H1 (cell line): ENCODE measurements around the gene EGFR. TPM values are rescaled to one million over a fixed set of nuclear protein-coding genes. Genes with fewer than 3 reads are reported as not detected.

ENCODE experiments used
- CTCF ChIA-PET: fragments of 300-600 bp; sonication (Branson Sonifier 250); formaldehyde crosslinking; loops from one replicate; lab custom pipeline; 2021; ENCODE audit not compliant: partially characterized antibody; lab: Charles Lee
- POLR2A ChIA-PET: fragments of 300-600 bp; sonication (Branson Sonifier 250); formaldehyde crosslinking; loops from one replicate; lab custom pipeline; 2021; ENCODE audit warnings: inconsistent platforms; ENCODE audit not compliant: partially characterized antibody; lab: Charles Lee
- DNase-seq, 2 experiments: peaks; one replicate each; pipeline versions ENCODE4 v3.0.0 to v3.0.0-alpha.2; 2010 to 2022; ENCODE audit warnings: low spot score in 2 of 2, low read depth in 1 of 2, mixed read lengths in 1 of 2
- FAIRE-seq: peaks from 2 replicates; lab custom pipeline; 2011; peaks lifted over from hg19 to GRCh38; lab: Jason Lieb, UNC
- H2AFZ ChIP-seq: 2 replicates; pipeline ENCODE4 v1.8.1; 2012; ENCODE audit warnings: low read length, inconsistent platforms
- H2AK5ac ChIP-seq: 2 replicates; pipeline ENCODE4 v1.6.1; 2013; ENCODE audit warnings: low read depth, low read length
- H2BK120ac ChIP-seq: replicated peaks from 2 replicates; pipeline ENCODE3; 2013; ENCODE audit warnings: low read depth, low read length, inconsistent platforms
- H2BK12ac ChIP-seq: 2 replicates; pipeline ENCODE4 v1.6.1; 2013; ENCODE audit warnings: low read depth, low read length
- H2BK15ac ChIP-seq: 2 replicates; pipeline ENCODE4 v1.6.1; 2013; ENCODE audit warnings: low read length
- H2BK20ac ChIP-seq: 2 replicates; pipeline ENCODE4 v1.6.1; 2013; ENCODE audit warnings: low read length
- H2BK5ac ChIP-seq: 2 replicates; pipeline ENCODE4 v1.6.1; 2013; ENCODE audit warnings: low read depth, low read length
- H3K14ac ChIP-seq: 2 replicates; pipeline ENCODE4 v1.6.1; 2013; ENCODE audit warnings: inconsistent platforms; ENCODE audit not compliant: insufficient read length
- H3K18ac ChIP-seq: 2 replicates; pipeline ENCODE4 v1.6.1; 2013; ENCODE audit warnings: low read length; ENCODE audit errors: extremely low read depth
- H3K23ac ChIP-seq: 2 replicates; pipeline ENCODE4 v1.6.1; 2013; ENCODE audit warnings: inconsistent platforms; ENCODE audit not compliant: insufficient read length
- H3K23me2 ChIP-seq: 2 replicates; pipeline ENCODE4 v1.6.1; 2013; ENCODE audit warnings: low read depth, low read length
- H3K27ac ChIP-seq: 2 replicates; pipeline ENCODE4 v1.6.1; 2011; ENCODE audit warnings: low read depth, low read length, inconsistent platforms
- H3K27me3 ChIP-seq, 4 experiments: replicated peaks in 1 of 4; 1 replicate in 1 of 4; 2 replicates in 3 of 4; pipeline versions ENCODE4 v1.6.1 to v1.8.1; 2011 to 2013; ENCODE audit warnings: low read length in 3 of 4, mild to moderate bottlenecking in 3 of 4, inconsistent platforms in 2 of 4, mixed read lengths in 2 of 4, moderate library complexity in 1 of 4; ENCODE audit not compliant: control insufficient read depth in 3 of 4, insufficient read depth in 3 of 4; ENCODE audit errors: extremely low read depth in 1 of 4
- H3K36me3 ChIP-seq, 4 experiments: 2 replicates each; pipeline versions ENCODE4 v1.6.1 to v1.8.1; 2011 to 2013; ENCODE audit warnings: mild to moderate bottlenecking in 4 of 4, low read length in 3 of 4, moderate library complexity in 2 of 4, control low read depth in 1 of 4, inconsistent platforms in 1 of 4; ENCODE audit not compliant: insufficient read depth in 4 of 4, control insufficient read depth in 2 of 4
- H3K4ac ChIP-seq: replicated peaks from 2 replicates; pipeline ENCODE3; 2013; ENCODE audit warnings: low read length, low read depth, mixed read lengths, inconsistent platforms; ENCODE audit not compliant: insufficient read length
- H3K4me1 ChIP-seq, 4 experiments: replicated peaks in 1 of 4; 1 replicate in 1 of 4; 2 replicates in 3 of 4; pipeline versions ENCODE4 v1.6.1 to v1.8.1; 2011 to 2013; ENCODE audit warnings: low read length in 3 of 4, inconsistent platforms in 2 of 4, mixed read lengths in 1 of 4; ENCODE audit not compliant: insufficient read depth in 4 of 4, control insufficient read depth in 3 of 4
- H3K4me2 ChIP-seq, 2 experiments: 2 replicates each; pipeline versions ENCODE4 v1.6.1 to v1.8.1; 2011 to 2013; ENCODE audit warnings: low read depth in 2 of 2, low read length in 2 of 2, control low read depth in 1 of 2, inconsistent platforms in 1 of 2, mild to moderate bottlenecking in 1 of 2; ENCODE audit not compliant: insufficient read depth in 1 of 2
- H3K4me3 ChIP-seq, 4 experiments: fragments of 200-600, 300-600 bp in 1 of 4; sonication (generic), shearing (Covaris generic), sonication (Bioruptor Twin) in 1 of 4; 2 replicates each; pipeline versions ENCODE4 v1.5.1 to v1.8.1; 2011 to 2016; ENCODE audit warnings: low read length in 4 of 4, low read depth in 3 of 4, control low read depth in 2 of 4, inconsistent platforms in 2 of 4, mild to moderate bottlenecking in 2 of 4, mixed read lengths in 1 of 4, moderate library complexity in 1 of 4; ENCODE audit not compliant: insufficient read depth in 2 of 4; ENCODE audit errors: extremely low read depth in 1 of 4
- H3K56ac ChIP-seq: replicated peaks from 2 replicates; pipeline ENCODE3; 2013; ENCODE audit warnings: low read depth, mild to moderate bottlenecking, mixed read lengths, low read length, inconsistent platforms; ENCODE audit not compliant: insufficient read length
- H3K79me1 ChIP-seq: 2 replicates; pipeline ENCODE4 v1.6.1; 2013; ENCODE audit warnings: low read depth, low read length, control low read depth
- H3K79me2 ChIP-seq, 2 experiments: 2 replicates each; pipeline versions ENCODE4 v1.6.1 to v1.8.1; 2012 to 2013; ENCODE audit warnings: low read length in 2 of 2, mild to moderate bottlenecking in 2 of 2, inconsistent platforms in 1 of 2; ENCODE audit not compliant: insufficient read depth in 2 of 2, control insufficient read depth in 1 of 2
- H3K9ac ChIP-seq, 4 experiments: replicated peaks in 1 of 4; 1 replicate in 1 of 4; 2 replicates in 3 of 4; pipeline versions ENCODE4 v1.6.1 to v1.8.1; 2011 to 2013; ENCODE audit warnings: low read depth in 3 of 4, low read length in 3 of 4, control low read depth in 2 of 4, mild to moderate bottlenecking in 2 of 4, moderate library complexity in 2 of 4, inconsistent platforms in 1 of 4; ENCODE audit errors: extremely low read depth in 1 of 4
- H3K9me3 ChIP-seq, 2 experiments: 2 replicates each; pipeline versions ENCODE4 v1.6.1 to v1.8.1; 2012 to 2013; ENCODE audit warnings: mild to moderate bottlenecking in 2 of 2, moderate library complexity in 2 of 2, control low read depth in 1 of 2, inconsistent platforms in 1 of 2, low read depth in 1 of 2, low read length in 1 of 2, mixed read lengths in 1 of 2; ENCODE audit not compliant: insufficient read depth in 2 of 2
- H4K20me1 ChIP-seq, 2 experiments: replicated peaks in 1 of 2; 2 replicates each; pipeline versions ENCODE3 to v1.8.1; 2011 to 2013; ENCODE audit warnings: inconsistent platforms in 2 of 2, low read length in 2 of 2, mild to moderate bottlenecking in 1 of 2; ENCODE audit not compliant: insufficient read depth in 2 of 2, control insufficient read depth in 1 of 2
- H4K5ac ChIP-seq: 2 replicates; pipeline ENCODE4 v1.6.1; 2013; ENCODE audit warnings: low read length, low read depth, mixed read lengths, inconsistent platforms; ENCODE audit not compliant: insufficient read length
- H4K8ac ChIP-seq: 2 replicates; pipeline ENCODE4 v1.8.0; 2013; ENCODE audit warnings: mild to moderate bottlenecking, moderate library complexity, low read length, inconsistent platforms; ENCODE audit not compliant: insufficient read depth; ENCODE audit errors: extremely low read depth
- H4K91ac ChIP-seq: replicated peaks from 2 replicates; pipeline ENCODE3; 2013; ENCODE audit warnings: low read length, mixed read lengths, inconsistent platforms; ENCODE audit not compliant: insufficient read length
- BACH1 ChIP-seq: IDR thresholded peaks from 2 replicates; pipeline ENCODE4 v1.6.1; 2012; ENCODE audit warnings: low read length, improper control_type of control experiment
- CHD1 ChIP-seq: IDR thresholded peaks from 2 replicates; pipeline ENCODE4 v1.6.1; 2012; ENCODE audit warnings: low read depth, low read length, improper control_type of control experiment
- CREB1 ChIP-seq: IDR thresholded peaks from 2 replicates; pipeline ENCODE4 v1.6.1; 2012; ENCODE audit warnings: inconsistent platforms
- GABPA ChIP-seq: IDR thresholded peaks from 2 replicates; pipeline ENCODE4 v1.6.1; 2011; ENCODE audit warnings: mild to moderate bottlenecking, low read length, moderate library complexity, borderline replicate concordance; ENCODE audit not compliant: insufficient read depth
- JUN ChIP-seq: IDR thresholded peaks from 2 replicates; pipeline ENCODE4 v1.6.1; 2011; ENCODE audit warnings: low read depth, mild to moderate bottlenecking, improper control_type of control experiment, low read length
- KDM1A ChIP-seq: fragments of 200-600, 300-600 bp; sonication (generic); IDR thresholded peaks from 2 replicates; pipeline ENCODE4 v1.7.1; 2016; ENCODE audit warnings: mild to moderate bottlenecking, low read length, borderline replicate concordance
- KDM4A ChIP-seq: IDR thresholded peaks from one replicate; pipeline ENCODE4 v1.7.1; 2012; ENCODE audit warnings: low read depth, mild to moderate bottlenecking, moderate library complexity, low read length, inconsistent platforms; ENCODE audit not compliant: severe bottlenecking
- NANOG ChIP-seq: IDR thresholded peaks from 2 replicates; pipeline ENCODE4 v1.6.1; 2011; ENCODE audit warnings: low read length, low read depth, mild to moderate bottlenecking, inconsistent platforms; ENCODE audit not compliant: insufficient read depth, poor library complexity, severe bottlenecking
- SUZ12 ChIP-seq: fragments of 200-600 bp; sonication (generic); IDR thresholded peaks from 2 replicates; pipeline ENCODE4 v1.6.1; 2012; ENCODE audit warnings: mild to moderate bottlenecking, inconsistent platforms, low read length, moderate library complexity, mixed read lengths
- TAF7 ChIP-seq: optimal IDR thresholded peaks from 2 replicates; pipeline ENCODE3; 2011; ENCODE audit warnings: low read depth, mild to moderate bottlenecking, inconsistent platforms, low read length, moderate library complexity, borderline replicate concordance
- WGBS, 2 experiments: shearing (Covaris generic) in 1 of 2; methylation state at CpG; one replicate each; pipeline versions ENCODE4 v1.1.6 to v1.1.7; 2013 to 2015; ENCODE audit warnings: low lambda C conversion rate in 2 of 2, mixed read lengths in 2 of 2, inconsistent platforms in 1 of 2, low coverage in 1 of 2, missing lambda C conversion rate in 1 of 2; ENCODE audit not compliant: insufficient replicate concordance in 2 of 2, insufficient coverage in 1 of 2, insufficient read length in 1 of 2; ENCODE audit errors: extremely low coverage in 1 of 2, missing lambda C conversion rate in 1 of 2; 5-methylcytosine and 5-hydroxymethylcytosine counted together
- polyA plus RNA-seq, 7 experiments: library from polyadenylated mRNA; depleted of rRNA in 3 of 7; stranded (reverse) in 5 of 7; unstranded in 2 of 7; fragments of >200 nt in 5 of 7; fragments of 200-250 nt in 2 of 7; gene quantifications; 1 replicate in 5 of 7; 2 replicates in 1 of 7; 4 replicates in 1 of 7; pipeline versions ENCODE4 v1.2.1 to v1.2.3, GENCODE V29; 2011 to 2013; ENCODE audit warnings: missing spikeins in 2 of 7, mixed read lengths in 2 of 7
- total RNA-seq: library from RNA; stranded (reverse); fragmentation: NEBNext Ultra II Directional; extraction: Animal tissue kit (Norgen Biotek cat#: 25700); gene quantifications from 2 replicates; pipeline ENCODE4 v1.2.1, GENCODE V29; 2021
- TF ChIP-seq, protein P1 (sequence below), 3 experiments: IDR thresholded peaks; 1 replicate in 2 of 3; 2 replicates in 1 of 3; pipeline versions ENCODE4 v1.5.1 to v1.6.1; 2011; ENCODE audit warnings: low read length in 3 of 3, mild to moderate bottlenecking in 3 of 3, inconsistent platforms in 2 of 3, low read depth in 1 of 3, moderate library complexity in 1 of 3; ENCODE audit not compliant: insufficient read depth in 1 of 3; ENCODE audit errors: control extremely low read depth in 1 of 3

EGFR gene
- total and polyA plus RNA-seq, 2 of the 8 experiments (the other 6 are each of a cell fraction or from before 2014, with no cell fraction given): 1.9 to 5.8 TPM

DNA sequence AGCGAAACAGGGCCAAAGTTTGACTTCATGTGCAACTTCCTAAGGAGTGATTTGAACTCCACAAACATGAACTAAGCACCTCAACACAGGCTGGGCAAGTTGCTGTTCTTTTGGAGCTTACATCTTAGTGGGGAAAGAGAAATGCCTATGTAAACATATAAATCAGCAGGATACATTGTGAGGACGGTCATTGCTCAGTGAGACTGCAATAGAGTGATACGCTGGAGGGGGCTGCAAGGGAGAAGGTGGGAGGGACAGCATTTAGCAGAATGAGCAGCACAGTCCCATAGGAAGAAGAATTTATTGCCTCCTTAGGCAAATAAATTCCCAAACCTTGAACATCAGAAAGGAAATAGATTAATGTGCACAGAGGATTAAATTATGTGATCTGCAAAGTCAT lies 90.0 kb downstream of the EGFR start:
- Histone ChIP-seq H2BK20ac (peak overlapping the region; percentile 62; the same call in 1 of the 2 replicates), H2AK5ac (no peak overlapping the region), H4K20me1 (no peaks in the 10 kb centered on the region), H2BK5ac (no peak overlapping the region), H3K79me1 (no peaks in the 10 kb centered on the region), H3K4me1 (peaks cover 0 to 12% (median 8%) of the 10 kb centered on the region in 4 experiments; a peak in 4 of 7 replicates), H4K5ac (no peak overlapping the region), H3K9me3 (no peaks in the 10 kb centered on the region), H3K36me3 (no peaks in the 10 kb centered on the region), H2BK120ac (no peak overlapping the region), H2AFZ (no peak overlapping the region; the same call in 1 of the 2 replicates), H3K14ac (no peak overlapping the region), H3K56ac (no peak overlapping the region), H3K4me2 (peak overlapping the region in 1 of 2 experiments; percentile 56; a peak in 1 of 4 replicates), H3K27ac (no peak overlapping the region), H3K23ac (no peak overlapping the region), H4K8ac (no peak overlapping the region), H3K23me2 (no peaks in the 10 kb centered on the region; the same call in 1 of the 2 replicates), H3K18ac (no peak overlapping the region), H3K4me3 (no peak overlapping the region), H4K91ac (no peak overlapping the region), H2BK15ac (no peak overlapping the region), H3K4ac (peak overlapping the region; percentile 17), H3K9ac (no peak overlapping the region; a peak in 1 of 7 replicates), H3K27me3 (no peaks in the 10 kb centered on the region), H3K79me2 (no peaks in the 10 kb centered on the region), H2BK12ac (0 out of 2 replicates have a peak overlapping the region, but pooled peaks have one; percentile 10)
- DNase-seq (no peak), FAIRE-seq (no peak)
- ChIA-PET POLR2A (no interaction called here), CTCF (interaction anchor here (0.6 to 2.4 kb wide), 3 partner anchors 16 to 555 kb away, joined by 3 to 7 read pairs (median 3); no protein-coding TSS in a partner anchor)
- 72% methylated on average over 3 of the region's 3 CpGs; no CpG with 5 or more reads in 1 of the 2 experiments for WGBS, 2 experiments
- no peak for TF ChIP-seq KDM1A
- no peak for TF ChIP-seq CHD1
- no peak for TF ChIP-seq BACH1
- TF ChIP-seq NANOG: no peak
- no peak for TF ChIP-seq JUN
- TF ChIP-seq GABPA: no peak
- TF ChIP-seq SUZ12: no peak
- no peak for TF ChIP-seq KDM4A
- TF ChIP-seq CREB1: no peak
- TF ChIP-seq, protein P1, sequence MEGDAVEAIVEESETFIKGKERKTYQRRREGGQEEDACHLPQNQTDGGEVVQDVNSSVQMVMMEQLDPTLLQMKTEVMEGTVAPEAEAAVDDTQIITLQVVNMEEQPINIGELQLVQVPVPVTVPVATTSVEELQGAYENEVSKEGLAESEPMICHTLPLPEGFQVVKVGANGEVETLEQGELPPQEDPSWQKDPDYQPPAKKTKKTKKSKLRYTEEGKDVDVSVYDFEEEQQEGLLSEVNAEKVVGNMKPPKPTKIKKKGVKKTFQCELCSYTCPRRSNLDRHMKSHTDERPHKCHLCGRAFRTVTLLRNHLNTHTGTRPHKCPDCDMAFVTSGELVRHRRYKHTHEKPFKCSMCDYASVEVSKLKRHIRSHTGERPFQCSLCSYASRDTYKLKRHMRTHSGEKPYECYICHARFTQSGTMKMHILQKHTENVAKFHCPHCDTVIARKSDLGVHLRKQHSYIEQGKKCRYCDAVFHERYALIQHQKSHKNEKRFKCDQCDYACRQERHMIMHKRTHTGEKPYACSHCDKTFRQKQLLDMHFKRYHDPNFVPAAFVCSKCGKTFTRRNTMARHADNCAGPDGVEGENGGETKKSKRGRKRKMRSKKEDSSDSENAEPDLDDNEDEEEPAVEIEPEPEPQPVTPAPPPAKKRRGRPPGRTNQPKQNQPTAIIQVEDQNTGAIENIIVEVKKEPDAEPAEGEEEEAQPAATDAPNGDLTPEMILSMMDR (IDR thresholded peaks at IDR 0.05; ENCODE audit: control extremely low read depth in 1 of 3, insufficient read depth in 1 of 3, low read depth in 1 of 3, low read length in 3 of 3): no peak
- TF ChIP-seq TAF7: no peak
